Uterus (tissue), 4 donors: Measurements from ENCODE around the gene PPP1CB. TPM values are rescaled to one million over a fixed set of nuclear protein-coding genes. Genes with fewer than 3 reads are reported as not detected.

Source experiments
- DNase-seq, 2 donors: peaks; one replicate each; pipeline ENCODE4 v3.0.0-alpha.2; 2019 to 2020
- H3K27ac ChIP-seq, 2 donors: fragments of 200-600 bp; sonication (generic); 1 replicate in 1 of 2; 2 replicates in 1 of 2; pipeline ENCODE4 v1.5.1; 2016 to 2018
- H3K27me3 ChIP-seq, 2 donors: fragments of 200-600 bp; sonication (generic); one replicate each; pipeline ENCODE4 v1.5.1; 2018 to 2019; ENCODE audit warnings: control low read depth in 1 of 2
- H3K36me3 ChIP-seq, 2 donors: fragments of 200-600 bp; sonication (generic); one replicate each; pipeline ENCODE4 v1.5.1; 2019; ENCODE audit warnings: control low read depth in 1 of 2
- H3K4me1 ChIP-seq, 2 donors: fragments of 200-600 bp; sonication (generic); one replicate each; pipeline ENCODE4 v1.5.1; 2018 to 2019; ENCODE audit warnings: control low read depth in 1 of 2
- H3K4me3 ChIP-seq, 2 donors: fragments of 200-600 bp; sonication (generic); 1 replicate in 1 of 2; 2 replicates in 1 of 2; pipeline ENCODE4 v1.5.1; 2018 to 2019; ENCODE audit warnings: mild to moderate bottlenecking in 1 of 2
- H3K9me3 ChIP-seq, 2 donors: fragments of 200-600 bp; sonication (generic); one replicate each; pipeline ENCODE4 v1.5.1; 2019; ENCODE audit warnings: control low read depth in 1 of 2
- CTCF ChIP-seq, 4 experiments: fragments of 200-600 bp in 2 of 4; fragments of 450-650 bp in 2 of 4; sonication (generic) in 2 of 4; IDR thresholded peaks; one replicate each; pipeline ENCODE4 v1.5.1; 2016 to 2019; ENCODE audit warnings: antibody characterized with exemption in 4 of 4, mild to moderate bottlenecking in 2 of 4, moderate library complexity in 1 of 4
- POLR2A ChIP-seq, 2 donors: fragments of 450-650 bp; IDR thresholded peaks; one replicate each; pipeline ENCODE4 v1.6.1; 2016; ENCODE audit warnings: antibody characterized with exemption in 2 of 2, mild to moderate bottlenecking in 1 of 2, moderate library complexity in 1 of 2
- intact Hi-C: fragments of 100-400 bp; cut with DNase I; formaldehyde crosslinking; loops from one replicate; pipeline ENCODE4 v1.15.1; 2023; ENCODE audit warnings: low total_unique reads
- total RNA-seq, 4 donors: library from RNA; depleted of rRNA in 3 of 4; stranded (reverse); fragments of >200 nt in 3 of 4; gene quantifications; one replicate each; pipeline versions ENCODE4 v1.1.0 to v1.2.4, GENCODE V29; 2014 to 2023
- donor health status: DM: yes; HTN: yes; CAD: no.

The PPP1CB gene
- total RNA-seq, 4 donors from 2014 or later = 366 to 610 (median 470) TPM

- intact Hi-C loops = no loop called here
- H3K27ac ChIP-seq = peak overlapping the region; percentile 76 to 85
- H3K4me3 ChIP-seq = no peak overlapping the region
- peak; percentile 48 to 60 for DNase-seq
- no peaks in the 10 kb centered on the region for H3K9me3 ChIP-seq
- TF ChIP-seq POLR2A (IDR thresholded peaks at IDR 0.05) (no peak), CTCF (IDR thresholded peaks at IDR 0.05) (no peak)
- no peaks in the 10 kb centered on the region for H3K36me3 ChIP-seq
- H3K4me1 ChIP-seq = peaks cover 0 to 5% of the 10 kb centered on the region in 2 donors
- H3K27me3 ChIP-seq = no peaks in the 10 kb centered on the region
Measured at GRCh38 chr2:28717339-28717758, 34.3 kb upstream of the PPP1CB start.

DNA sequence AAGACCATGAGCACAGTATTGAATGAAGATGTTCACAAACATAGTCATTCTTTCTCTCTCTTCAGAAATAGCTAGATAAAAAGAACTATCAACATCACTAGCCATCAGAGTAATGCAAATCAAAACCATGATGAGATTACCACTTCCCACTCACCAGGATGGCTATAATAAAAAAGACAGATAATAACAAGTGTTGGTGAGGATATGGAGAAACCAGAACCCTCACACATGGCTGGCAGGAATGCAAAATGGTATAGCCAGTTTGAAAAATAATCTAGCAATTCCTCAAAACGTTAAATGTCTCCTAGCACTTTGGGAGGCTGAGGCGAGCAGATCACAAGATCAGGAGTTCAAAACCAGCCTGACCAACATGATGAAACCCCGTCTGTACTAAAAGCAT lies 31.3 kb upstream of the PPP1CB start:
- Histone ChIP-seq H3K4me1 (peaks cover 0 to 5% of the 10 kb centered on the region in 2 donors), H3K27ac (no peak overlapping the region), H3K4me3 (no peak overlapping the region), H3K36me3 (no peaks in the 10 kb centered on the region), H3K9me3 (no peaks in the 10 kb centered on the region), H3K27me3 (no peaks in the 10 kb centered on the region)
- DNase-seq = no peak
- intact Hi-C loops = no loop called here
- no peak for TF ChIP-seq CTCF (IDR thresholded peaks at IDR 0.05)
- no peak for TF ChIP-seq POLR2A (IDR thresholded peaks at IDR 0.05)

DNA sequence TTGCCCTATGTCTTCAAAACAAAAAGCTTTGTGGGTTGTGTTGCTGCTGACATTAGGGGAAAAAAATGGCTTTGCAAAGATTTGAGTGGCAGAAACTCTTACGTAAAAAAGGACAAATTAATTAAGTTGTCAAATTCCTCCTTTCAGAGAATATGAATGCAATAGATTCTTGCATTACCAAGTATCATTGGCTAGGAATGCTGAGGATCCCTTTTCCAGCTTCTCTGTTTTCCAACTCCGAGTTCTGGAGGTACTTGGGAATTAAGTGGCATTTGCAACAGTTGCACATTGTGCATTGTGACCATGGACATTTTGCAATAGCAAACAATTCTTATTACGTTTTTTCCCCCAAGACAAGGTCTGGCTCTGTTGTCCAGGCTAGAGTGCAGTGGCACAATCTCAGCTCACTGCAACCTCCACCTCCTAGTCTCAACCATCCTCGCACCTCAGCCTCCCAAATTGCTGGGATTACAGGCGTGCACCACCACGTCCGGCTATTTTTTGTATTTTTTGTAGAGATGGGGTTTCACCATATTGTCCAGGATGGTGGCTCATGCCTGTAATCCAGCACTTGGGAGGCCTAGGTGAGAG lies 29.9 kb upstream of the PPP1CB start:
- intact Hi-C loops = no loop called here
- Histone ChIP-seq H3K9me3 (no peaks in the 10 kb centered on the region), H3K36me3 (no peaks in the 10 kb centered on the region), H3K4me3 (no peak overlapping the region), H3K27ac (no peak overlapping the region), H3K27me3 (no peaks in the 10 kb centered on the region), H3K4me1 (peaks cover 0 to 5% of the 10 kb centered on the region in 2 donors)
- TF ChIP-seq CTCF (IDR thresholded peaks at IDR 0.05) (no peak), POLR2A (IDR thresholded peaks at IDR 0.05) (no peak)
- no peak for DNase-seq

DNA sequence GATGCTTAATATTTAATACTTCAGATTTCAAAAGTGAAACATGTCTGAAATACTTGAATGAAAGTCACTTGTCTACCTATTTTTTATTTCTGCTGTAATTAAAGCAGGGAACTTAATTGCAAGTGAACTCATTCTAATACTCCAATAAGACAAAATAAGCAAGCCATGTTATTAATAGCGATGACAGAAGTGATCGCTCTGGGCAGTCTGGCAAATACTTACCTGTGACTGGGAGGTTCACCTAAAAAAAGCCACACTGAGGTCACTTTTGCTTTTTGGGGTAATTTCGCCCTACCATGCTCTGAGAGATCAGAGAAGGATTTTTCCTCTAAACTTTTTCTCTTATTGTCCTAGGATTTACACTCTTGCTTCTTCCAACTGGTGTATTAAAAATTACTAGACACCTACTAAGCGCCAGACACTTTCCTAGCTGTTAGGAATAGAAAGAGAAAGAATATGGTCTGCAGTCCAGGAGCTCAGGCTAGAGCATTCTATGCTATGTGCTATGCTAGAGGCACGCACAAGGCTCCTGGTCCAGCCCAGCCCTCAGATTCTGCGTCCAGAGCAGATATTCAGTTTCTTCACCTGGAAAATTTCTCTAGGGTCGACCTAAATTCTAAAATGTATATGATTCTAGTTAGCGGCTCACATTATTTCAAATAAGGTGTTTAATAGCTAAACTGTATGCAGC lies 26.5 kb upstream of the PPP1CB start:
- TF ChIP-seq POLR2A (IDR thresholded peaks at IDR 0.05) (no peak), CTCF (IDR thresholded peaks at IDR 0.05) (no peak)
- H3K27me3 ChIP-seq = no peaks in the 10 kb centered on the region
- H3K4me3 ChIP-seq = no peak overlapping the region
- H3K27ac ChIP-seq = no peak overlapping the region
- no peak for DNase-seq
- H3K9me3 ChIP-seq = no peaks in the 10 kb centered on the region
- peaks cover 0 to 9% of the 10 kb centered on the region in 2 donors for H3K4me1 ChIP-seq
- no peaks in the 10 kb centered on the region for H3K36me3 ChIP-seq
- intact Hi-C loops = no loop called here

DNA sequence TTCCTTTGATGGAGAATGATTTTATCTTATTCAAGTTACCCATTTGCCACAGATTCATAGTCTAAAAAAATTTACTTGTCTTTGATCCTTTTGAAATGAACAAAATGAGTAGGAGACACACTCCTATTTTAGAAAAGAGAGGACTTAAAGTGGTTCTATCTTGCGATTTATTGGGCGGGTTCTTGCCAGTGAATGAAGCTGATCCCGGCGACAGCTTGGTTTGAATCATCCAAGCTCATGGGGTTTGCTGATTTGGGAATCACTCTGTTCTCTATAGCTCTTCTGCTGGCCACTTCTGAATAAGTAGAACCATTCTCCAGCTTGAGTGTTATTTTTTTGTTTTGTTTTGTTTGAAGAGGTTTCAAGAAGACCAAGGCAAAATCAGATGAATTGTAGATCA lies 25.5 kb upstream of the PPP1CB start:
- Histone ChIP-seq H3K9me3 (no peaks in the 10 kb centered on the region), H3K27me3 (no peaks in the 10 kb centered on the region), H3K27ac (no peak overlapping the region), H3K4me1 (peaks cover 0 to 10% of the 10 kb centered on the region in 2 donors), H3K36me3 (no peaks in the 10 kb centered on the region), H3K4me3 (no peak overlapping the region)
- no peak for DNase-seq
- TF ChIP-seq CTCF (IDR thresholded peaks at IDR 0.05) = no peak
- intact Hi-C loops = no loop called here
